Endothelial cell of umbilical vein (primary cell): ENCODE results near the gene NHLH2.

Experiments
- EZH2 ChIP-seq: IDR thresholded peaks from 2 replicates; pipeline ENCODE4 v1.6.1; 2012; ENCODE audit warnings: borderline replicate concordance, low read depth, mild to moderate bottlenecking, moderate library complexity, low read length, inconsistent platforms; ENCODE audit not compliant: severe bottlenecking
- FOS ChIP-seq: IDR thresholded peaks from 2 replicates; pipeline ENCODE4 v1.6.1; 2011; ENCODE audit warnings: mild to moderate bottlenecking, low read length, moderate library complexity, borderline replicate concordance; ENCODE audit not compliant: insufficient read depth
- JUN ChIP-seq: IDR thresholded peaks from 2 replicates; pipeline ENCODE4 v1.6.1; 2011; ENCODE audit warnings: borderline replicate concordance, low read depth; ENCODE audit not compliant: insufficient read length, insufficient read depth
- MYC ChIP-seq: IDR thresholded peaks from one replicate; pipeline ENCODE4 v1.6.1; 2011; ENCODE audit warnings: mild to moderate bottlenecking, low read depth, low read length
- POLR2A ChIP-seq: IDR thresholded peaks from 2 replicates; pipeline ENCODE4 v1.6.1; 2012; ENCODE audit warnings: low read depth, mild to moderate bottlenecking, control low read depth, low read length
- POLR2AphosphoS5 ChIP-seq: IDR thresholded peaks from 2 replicates; pipeline ENCODE4 v1.6.1; 2012; ENCODE audit warnings: low read depth, mild to moderate bottlenecking, control low read depth, low read length, moderate library complexity; ENCODE audit not compliant: insufficient read depth
- TF ChIP-seq, protein P1 (sequence below), 2 donors: IDR thresholded peaks; 1 replicate in 1 of 2; 2 replicates in 1 of 2; pipeline ENCODE4 v1.5.1; 2011; ENCODE audit warnings: low read length in 2 of 2, mild to moderate bottlenecking in 2 of 2, moderate library complexity in 2 of 2, control low read depth in 1 of 2, inconsistent platforms in 1 of 2, low read depth in 1 of 2; ENCODE audit not compliant: insufficient read depth in 1 of 2; ENCODE audit errors: extremely low read depth in 1 of 2

DNA sequence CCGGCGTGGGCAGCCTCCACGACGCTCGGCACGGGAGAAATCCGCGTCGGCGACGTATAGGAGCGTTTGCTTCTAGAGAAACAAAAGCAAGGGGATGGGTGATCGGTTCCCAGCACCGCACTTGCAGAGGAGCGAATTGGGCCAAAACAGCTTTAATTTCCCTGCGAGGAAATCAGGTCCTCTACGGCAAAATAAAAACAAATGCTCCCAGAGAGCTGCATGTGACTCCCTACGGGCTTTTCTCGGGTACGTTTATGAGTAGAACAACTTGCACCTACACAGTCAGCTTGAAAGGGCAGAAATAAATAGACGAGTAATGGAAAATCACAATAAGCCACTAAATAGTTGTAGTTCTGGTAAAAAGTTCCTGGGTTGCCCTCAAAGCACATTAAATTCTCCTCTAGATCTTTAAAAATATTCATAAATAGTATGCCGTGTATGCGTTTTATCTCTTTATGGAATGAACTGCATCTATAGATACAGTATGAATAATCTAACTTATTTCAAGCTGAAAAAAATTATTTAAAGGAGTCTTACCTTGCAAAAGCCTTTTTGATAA is 1.2 kb downstream of the NHLH2 start:
- TF ChIP-seq, protein P1, sequence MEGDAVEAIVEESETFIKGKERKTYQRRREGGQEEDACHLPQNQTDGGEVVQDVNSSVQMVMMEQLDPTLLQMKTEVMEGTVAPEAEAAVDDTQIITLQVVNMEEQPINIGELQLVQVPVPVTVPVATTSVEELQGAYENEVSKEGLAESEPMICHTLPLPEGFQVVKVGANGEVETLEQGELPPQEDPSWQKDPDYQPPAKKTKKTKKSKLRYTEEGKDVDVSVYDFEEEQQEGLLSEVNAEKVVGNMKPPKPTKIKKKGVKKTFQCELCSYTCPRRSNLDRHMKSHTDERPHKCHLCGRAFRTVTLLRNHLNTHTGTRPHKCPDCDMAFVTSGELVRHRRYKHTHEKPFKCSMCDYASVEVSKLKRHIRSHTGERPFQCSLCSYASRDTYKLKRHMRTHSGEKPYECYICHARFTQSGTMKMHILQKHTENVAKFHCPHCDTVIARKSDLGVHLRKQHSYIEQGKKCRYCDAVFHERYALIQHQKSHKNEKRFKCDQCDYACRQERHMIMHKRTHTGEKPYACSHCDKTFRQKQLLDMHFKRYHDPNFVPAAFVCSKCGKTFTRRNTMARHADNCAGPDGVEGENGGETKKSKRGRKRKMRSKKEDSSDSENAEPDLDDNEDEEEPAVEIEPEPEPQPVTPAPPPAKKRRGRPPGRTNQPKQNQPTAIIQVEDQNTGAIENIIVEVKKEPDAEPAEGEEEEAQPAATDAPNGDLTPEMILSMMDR (IDR thresholded peaks at IDR 0.05; ENCODE audit: extremely low read depth in 1 of 2, insufficient read depth in 1 of 2, low read depth in 1 of 2, low read length in 2 of 2) = no peak
- TF ChIP-seq EZH2 (no peak), POLR2A (no peak), JUN (no peak), POLR2AphosphoS5 (no peak), FOS (no peak), MYC (no peak)
